Measurements from ENCODE around the gene ASS1.

ASS1 gene

GRCh38 chr9:130530938-130531337 lies 86.2 kb downstream of the ASS1 start:
- no peak overlapping the region for H3K4me3 ChIP-seq (ENCODE audit: low read length)
- no peak overlapping the region for H3K27ac ChIP-seq (ENCODE audit: low read depth, low read length)
- H3K4me1 ChIP-seq (ENCODE audit: control insufficient read depth, insufficient read depth, low read length) = no peaks in the 10 kb centered on the region
- no peak overlapping the region for H3K9ac ChIP-seq (ENCODE audit: low read length)
- peaks cover 2% of the 10 kb centered on the region for H3K27me3 ChIP-seq (ENCODE audit: control insufficient read depth, insufficient read depth, low read length)
- no peaks in the 10 kb centered on the region for H3K36me3 ChIP-seq (ENCODE audit: control insufficient read depth, insufficient read depth, low read length)

GRCh38 chr9:130531670-130532069 lies 86.9 kb downstream of the ASS1 start:
- no peaks in the 10 kb centered on the region for H3K4me1 ChIP-seq (ENCODE audit: control insufficient read depth, insufficient read depth, low read length)
- H3K27ac ChIP-seq (ENCODE audit: low read depth, low read length) = no peak overlapping the region
- H3K27me3 ChIP-seq (ENCODE audit: control insufficient read depth, insufficient read depth, low read length) = peaks cover 7% of the 10 kb centered on the region
- no peaks in the 10 kb centered on the region for H3K36me3 ChIP-seq (ENCODE audit: control insufficient read depth, insufficient read depth, low read length)
- no peak overlapping the region for H3K9ac ChIP-seq (ENCODE audit: low read length)
- no peak overlapping the region for H3K4me3 ChIP-seq (ENCODE audit: low read length)

DNA sequence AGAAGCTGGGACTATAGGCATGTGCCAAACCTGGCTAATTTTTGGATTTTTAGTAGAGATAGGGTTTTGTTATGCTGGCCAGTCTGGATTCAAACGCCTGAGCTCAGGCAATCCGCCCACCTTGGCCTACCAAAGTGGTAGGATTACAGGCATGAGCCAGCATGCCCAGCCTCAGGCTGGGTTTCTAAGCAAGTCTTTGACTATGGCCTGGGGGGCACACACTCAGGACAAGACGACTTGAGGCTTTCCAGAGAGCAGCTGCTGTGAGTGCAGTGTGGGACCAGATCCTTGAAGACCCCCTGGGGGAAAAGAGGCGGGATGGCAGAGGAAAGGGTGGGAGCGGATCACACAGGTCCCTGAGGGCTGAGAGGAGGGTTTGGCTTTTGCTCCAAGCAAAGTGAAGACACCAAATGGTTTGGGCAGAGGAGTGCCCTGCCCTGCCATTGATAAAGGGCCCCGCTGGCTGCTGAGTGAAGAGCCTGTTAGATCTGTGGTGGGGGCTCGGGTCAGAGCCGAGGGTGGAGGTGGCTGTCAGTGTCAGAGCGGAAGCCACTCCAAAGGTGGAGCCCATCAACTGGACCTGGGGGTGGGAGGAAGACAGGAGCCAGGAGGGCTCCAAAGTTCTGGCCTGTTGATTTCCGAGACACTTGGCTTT lies 87.8 kb downstream of the ASS1 start:
- Histone ChIP-seq H3K36me3 (ENCODE audit: control insufficient read depth, insufficient read depth, low read length) (no peaks in the 10 kb centered on the region), H3K9ac (ENCODE audit: low read length) (no peak overlapping the region), H3K27ac (ENCODE audit: low read depth, low read length) (no peak overlapping the region), H3K4me3 (ENCODE audit: low read length) (no peak overlapping the region), H3K27me3 (ENCODE audit: control insufficient read depth, insufficient read depth, low read length) (peaks cover 15% of the 10 kb centered on the region), H3K4me1 (ENCODE audit: control insufficient read depth, insufficient read depth, low read length) (no peaks in the 10 kb centered on the region)

- peak overlapping the region; percentile 22 for H3K4me3 ChIP-seq (ENCODE audit: low read length)
- H3K9ac ChIP-seq (ENCODE audit: low read length) = no peak overlapping the region
- no peak overlapping the region for H3K27ac ChIP-seq (ENCODE audit: low read depth, low read length)
- peaks cover 33% of the 10 kb centered on the region for H3K27me3 ChIP-seq (ENCODE audit: control insufficient read depth, insufficient read depth, low read length)
- no peaks in the 10 kb centered on the region for H3K36me3 ChIP-seq (ENCODE audit: control insufficient read depth, insufficient read depth, low read length)
- no peaks in the 10 kb centered on the region for H3K4me1 ChIP-seq (ENCODE audit: control insufficient read depth, insufficient read depth, low read length)
Observed at GRCh38 chr9:130535818-130536521, 91.2 kb downstream of the ASS1 start.

DNA sequence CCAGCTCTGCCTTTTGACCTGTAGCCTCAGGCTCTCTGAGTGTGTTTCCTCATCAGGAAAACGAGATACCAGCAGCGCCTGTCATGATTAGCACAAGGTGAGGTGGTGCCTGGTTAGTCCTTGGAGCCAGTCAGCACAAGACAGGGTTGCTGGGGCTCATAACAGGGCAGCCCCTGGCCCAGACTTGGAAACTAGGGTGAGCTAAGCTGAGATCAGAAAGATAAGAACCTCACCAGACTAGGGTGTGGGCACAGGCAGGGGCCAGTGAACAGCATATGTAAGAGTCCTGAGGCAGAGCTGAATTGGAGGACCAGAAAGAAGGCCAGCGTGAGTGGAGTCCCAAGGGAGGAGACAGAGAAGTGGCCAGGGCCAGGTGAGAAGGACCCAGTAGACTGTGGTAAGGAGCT lies 91.9 kb downstream of the ASS1 start:
- no peak overlapping the region for H3K9ac ChIP-seq (ENCODE audit: low read length)
- H3K36me3 ChIP-seq (ENCODE audit: control insufficient read depth, insufficient read depth, low read length) = no peaks in the 10 kb centered on the region
- H3K4me1 ChIP-seq (ENCODE audit: control insufficient read depth, insufficient read depth, low read length) = no peaks in the 10 kb centered on the region
- peaks cover 33% of the 10 kb centered on the region for H3K27me3 ChIP-seq (ENCODE audit: control insufficient read depth, insufficient read depth, low read length)
- no peak overlapping the region for H3K27ac ChIP-seq (ENCODE audit: low read depth, low read length)
- no peak overlapping the region for H3K4me3 ChIP-seq (ENCODE audit: low read length)

GRCh38 chr9:130537346-130538050 lies 92.7 kb downstream of the ASS1 start:
- H3K27me3 ChIP-seq (ENCODE audit: control insufficient read depth, insufficient read depth, low read length) = peaks cover 33% of the 10 kb centered on the region
- no peak overlapping the region for H3K27ac ChIP-seq (ENCODE audit: low read depth, low read length)
- no peak overlapping the region for H3K9ac ChIP-seq (ENCODE audit: low read length)
- H3K36me3 ChIP-seq (ENCODE audit: control insufficient read depth, insufficient read depth, low read length) = no peaks in the 10 kb centered on the region
- no peaks in the 10 kb centered on the region for H3K4me1 ChIP-seq (ENCODE audit: control insufficient read depth, insufficient read depth, low read length)
- H3K4me3 ChIP-seq (ENCODE audit: low read length) = no peak overlapping the region

DNA sequence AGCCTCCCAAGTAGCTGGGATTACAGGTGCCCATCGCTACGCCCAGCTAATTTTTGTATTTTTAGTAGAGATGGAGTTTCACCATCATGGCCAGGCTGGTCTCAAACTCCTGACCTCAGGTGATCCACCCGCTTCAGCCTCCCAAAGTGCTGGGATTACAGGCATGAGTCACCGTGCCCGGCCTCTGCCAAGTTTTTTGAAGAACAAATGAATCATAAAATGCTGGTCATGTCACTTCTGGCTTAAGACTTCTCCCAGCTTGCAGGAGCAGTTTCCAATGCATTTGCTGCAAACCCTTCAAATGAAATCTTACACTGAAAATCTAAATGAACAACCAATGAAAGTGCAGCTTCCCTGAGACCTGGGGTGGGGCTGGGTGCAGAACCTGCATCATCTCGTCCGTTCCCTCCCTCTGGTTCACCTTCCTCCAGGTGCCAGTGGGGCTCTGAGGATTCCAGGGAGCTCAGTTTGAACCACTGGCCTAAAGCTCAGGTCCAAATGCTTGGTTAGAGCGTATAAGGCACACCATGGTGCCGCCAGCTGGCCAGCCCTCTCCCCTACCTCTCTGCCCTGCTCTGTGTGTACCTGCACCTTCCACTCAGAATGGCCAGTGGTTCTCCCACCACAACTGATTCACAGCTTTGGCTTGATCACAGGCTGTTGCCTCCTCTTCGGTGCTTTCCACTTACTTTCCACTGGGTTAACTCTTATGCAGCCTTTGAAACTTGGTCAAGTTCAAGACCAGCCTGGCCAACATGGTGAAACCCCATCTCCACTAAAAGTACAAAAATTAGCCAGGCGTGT lies 94.9 kb downstream of the ASS1 start:
- H3K27ac ChIP-seq (ENCODE audit: low read depth, low read length) = no peak overlapping the region
- H3K4me3 ChIP-seq (ENCODE audit: low read length) = no peak overlapping the region
- H3K27me3 ChIP-seq (ENCODE audit: control insufficient read depth, insufficient read depth, low read length) = peaks cover 33% of the 10 kb centered on the region
- no peak overlapping the region for H3K9ac ChIP-seq (ENCODE audit: low read length)
- H3K36me3 ChIP-seq (ENCODE audit: control insufficient read depth, insufficient read depth, low read length) = no peaks in the 10 kb centered on the region
- no peaks in the 10 kb centered on the region for H3K4me1 ChIP-seq (ENCODE audit: control insufficient read depth, insufficient read depth, low read length)

GRCh38 chr9:130541533-130541932 lies 96.8 kb downstream of the ASS1 start:
- Histone ChIP-seq H3K4me1 (ENCODE audit: control insufficient read depth, insufficient read depth, low read length) (no peaks in the 10 kb centered on the region), H3K27ac (ENCODE audit: low read depth, low read length) (no peak overlapping the region), H3K4me3 (ENCODE audit: low read length) (no peak overlapping the region), H3K27me3 (ENCODE audit: control insufficient read depth, insufficient read depth, low read length) (peaks cover 28% of the 10 kb centered on the region), H3K9ac (ENCODE audit: low read length) (no peak overlapping the region), H3K36me3 (ENCODE audit: control insufficient read depth, insufficient read depth, low read length) (no peaks in the 10 kb centered on the region)

GRCh38 chr9:130542038-130542437 lies 97.3 kb downstream of the ASS1 start:
- Histone ChIP-seq H3K36me3 (ENCODE audit: control insufficient read depth, insufficient read depth, low read length) (no peaks in the 10 kb centered on the region), H3K4me3 (ENCODE audit: low read length) (no peak overlapping the region), H3K27me3 (ENCODE audit: control insufficient read depth, insufficient read depth, low read length) (peaks cover 24% of the 10 kb centered on the region), H3K4me1 (ENCODE audit: control insufficient read depth, insufficient read depth, low read length) (no peaks in the 10 kb centered on the region), H3K27ac (ENCODE audit: low read depth, low read length) (no peak overlapping the region), H3K9ac (ENCODE audit: low read length) (no peak overlapping the region)

DNA sequence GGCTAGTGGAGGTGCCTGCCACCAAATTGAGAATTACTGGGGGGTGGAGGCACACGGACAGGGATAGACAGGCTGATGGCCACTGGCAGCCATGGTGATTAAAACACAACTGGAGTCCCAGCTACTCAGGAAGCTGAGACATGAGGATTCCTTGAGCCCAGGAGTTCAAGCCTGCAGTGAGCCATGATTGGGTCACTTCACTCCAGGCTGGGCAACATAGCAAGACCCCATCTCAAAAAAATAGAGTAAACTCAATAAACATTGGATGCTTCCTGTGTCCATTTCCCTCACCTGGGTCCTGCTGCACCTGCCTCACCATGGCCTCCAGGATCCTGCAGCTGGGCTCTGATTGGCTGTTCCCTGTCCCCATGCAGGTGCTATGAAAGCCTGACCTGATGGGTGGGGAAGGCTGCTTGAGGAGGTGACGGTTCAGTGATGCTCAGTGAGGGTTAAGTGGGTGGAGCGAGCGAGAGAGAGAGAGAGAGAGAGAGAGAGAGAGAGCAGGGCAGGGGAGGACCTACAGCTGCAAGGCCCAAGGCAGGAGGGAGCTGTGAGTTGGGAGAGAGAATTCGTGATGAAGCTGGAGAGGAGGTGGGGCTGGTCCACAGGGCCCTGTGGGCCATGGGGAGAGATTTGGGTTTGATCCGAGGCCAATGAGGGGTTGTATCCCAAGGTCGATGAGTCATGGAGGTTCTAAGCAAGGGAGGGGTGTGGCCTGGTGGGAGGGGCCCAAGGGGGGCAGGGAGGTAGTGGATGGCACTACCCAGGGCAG lies 97.9 kb downstream of the ASS1 start:
- no peak overlapping the region for H3K27ac ChIP-seq (ENCODE audit: low read depth, low read length)
- H3K36me3 ChIP-seq (ENCODE audit: control insufficient read depth, insufficient read depth, low read length) = no peaks in the 10 kb centered on the region
- peaks cover 17% of the 10 kb centered on the region for H3K27me3 ChIP-seq (ENCODE audit: control insufficient read depth, insufficient read depth, low read length)
- H3K9ac ChIP-seq (ENCODE audit: low read length) = no peak overlapping the region
- H3K4me1 ChIP-seq (ENCODE audit: control insufficient read depth, insufficient read depth, low read length) = no peaks in the 10 kb centered on the region
- H3K4me3 ChIP-seq (ENCODE audit: low read length) = no peak overlapping the region

- Histone ChIP-seq H3K4me3 (ENCODE audit: low read length) (no peak overlapping the region), H3K27ac (ENCODE audit: low read depth, low read length) (no peak overlapping the region), H3K36me3 (ENCODE audit: control insufficient read depth, insufficient read depth, low read length) (no peaks in the 10 kb centered on the region), H3K9ac (ENCODE audit: low read length) (no peak overlapping the region), H3K27me3 (ENCODE audit: control insufficient read depth, insufficient read depth, low read length) (peaks cover 13% of the 10 kb centered on the region), H3K4me1 (ENCODE audit: control insufficient read depth, insufficient read depth, low read length) (no peaks in the 10 kb centered on the region)
Observed at GRCh38 chr9:130543368-130543767, 98.6 kb downstream of the ASS1 start.
